KMS-11 (cell line): ENCODE results near the gene AMOTL2.

Source experiments
- H2AFZ ChIP-seq: fragments of 200-600 bp; sonication (generic); 2 replicates; pipeline ENCODE4 v1.6.1; 2016; ENCODE audit warnings: antibody characterized with exemption, mixed run types, low read depth
- H3K27ac ChIP-seq: fragments of 200-600 bp; sonication (generic); 2 replicates; pipeline ENCODE4 v1.6.1; 2016; ENCODE audit warnings: mild to moderate bottlenecking, mixed run types
- H3K27me3 ChIP-seq: fragments of 200-600 bp; sonication (generic); 2 replicates; pipeline ENCODE4 v1.6.1; 2017; ENCODE audit warnings: mild to moderate bottlenecking, low read depth, mixed run types, moderate library complexity; ENCODE audit not compliant: insufficient read depth
- H3K36me3 ChIP-seq: fragments of 200-600 bp; sonication (generic); 2 replicates; pipeline ENCODE4 v1.6.1; 2017; ENCODE audit warnings: mild to moderate bottlenecking, mixed run types; ENCODE audit not compliant: insufficient read depth
- H3K4me1 ChIP-seq: fragments of 200-600 bp; sonication (generic); 2 replicates; pipeline ENCODE4 v1.6.1; 2016; ENCODE audit warnings: mild to moderate bottlenecking, low read depth, mixed run types; ENCODE audit not compliant: poor library complexity, severe bottlenecking
- H3K4me2 ChIP-seq: fragments of 200-600 bp; sonication (generic); 2 replicates; pipeline ENCODE4 v1.7.0; 2016; ENCODE audit warnings: mild to moderate bottlenecking, mixed run types
- H3K4me3 ChIP-seq: fragments of 200-600 bp; sonication (generic); IDR thresholded peaks from 2 replicates; pipeline ENCODE4 v1.6.1; 2017; ENCODE audit warnings: low read depth, low read length, mixed read lengths; ENCODE audit not compliant: insufficient read depth
- H3K79me2 ChIP-seq: fragments of 200-600 bp; sonication (generic); 2 replicates; pipeline ENCODE4 v1.6.1; 2016; ENCODE audit warnings: low read depth, mixed run types; ENCODE audit not compliant: insufficient read depth
- H3K9ac ChIP-seq: fragments of 200-600 bp; sonication (generic); 2 replicates; pipeline ENCODE4 v1.6.1; 2016; ENCODE audit warnings: mild to moderate bottlenecking, mixed run types
- H4K20me1 ChIP-seq: fragments of 200-600 bp; sonication (generic); 2 replicates; pipeline ENCODE4 v1.6.1; 2016; ENCODE audit warnings: mild to moderate bottlenecking, mixed run types; ENCODE audit not compliant: insufficient read depth
- CTCF ChIP-seq: fragments of 200-600 bp; sonication (generic); conservative IDR thresholded peaks from 2 replicates; pipeline ENCODE4 v1.6.1; 2017; ENCODE audit warnings: low read depth, mild to moderate bottlenecking, antibody characterized with exemption, low read length, moderate library complexity, mixed read lengths

The AMOTL2 gene

GRCh38 chr3:134340982-134341365 lies 33.3 kb downstream of the AMOTL2 start:
- Histone ChIP-seq H3K36me3 (no peaks in the 10 kb centered on the region), H2AFZ (no peak overlapping the region)

GRCh38 chr3:134340362-134340981 lies 33.8 kb downstream of the AMOTL2 start:
- Histone ChIP-seq H3K4me3 (no peak overlapping the region), H4K20me1 (no peaks in the 10 kb centered on the region), H3K79me2 (no peaks in the 10 kb centered on the region), H2AFZ (no peak overlapping the region), H3K27ac (no peak overlapping the region), H3K4me1 (no peaks in the 10 kb centered on the region), H3K4me2 (no peak overlapping the region), H3K9ac (no peak overlapping the region), H3K27me3 (no peaks in the 10 kb centered on the region), H3K36me3 (no peaks in the 10 kb centered on the region)
- no peak for TF ChIP-seq CTCF

More at GRCh38 chr3:134340982-134341365, 33.3 kb downstream of the AMOTL2 start:
- Histone ChIP-seq H3K79me2 (no peaks in the 10 kb centered on the region), H3K4me1 (no peaks in the 10 kb centered on the region), H3K27me3 (no peaks in the 10 kb centered on the region), H3K27ac (no peak overlapping the region), H4K20me1 (no peaks in the 10 kb centered on the region), H3K9ac (no peak overlapping the region), H3K4me3 (no peak overlapping the region), H3K4me2 (no peak overlapping the region)
- no peak for TF ChIP-seq CTCF

GRCh38 chr3:134339913-134340312 lies 34.3 kb downstream of the AMOTL2 start:
- H4K20me1 ChIP-seq, result no peaks in the 10 kb centered on the region
- H3K79me2 ChIP-seq, result no peaks in the 10 kb centered on the region
- no peak overlapping the region for H3K9ac ChIP-seq
- H3K4me2 ChIP-seq, result no peak overlapping the region
- no peaks in the 10 kb centered on the region for H3K36me3 ChIP-seq
- H2AFZ ChIP-seq, result no peak overlapping the region
- H3K4me3 ChIP-seq, result no peak overlapping the region
- no peaks in the 10 kb centered on the region for H3K4me1 ChIP-seq
- TF ChIP-seq CTCF, result no peak
- H3K27me3 ChIP-seq, result no peaks in the 10 kb centered on the region
- H3K27ac ChIP-seq, result no peak overlapping the region

GRCh38 chr3:134339331-134339730 lies 34.9 kb downstream of the AMOTL2 start:
- H3K36me3 ChIP-seq, result no peaks in the 10 kb centered on the region
- no peaks in the 10 kb centered on the region for H3K79me2 ChIP-seq
- no peak overlapping the region for H3K9ac ChIP-seq
- H3K27ac ChIP-seq, result no peak overlapping the region
- H2AFZ ChIP-seq, result no peak overlapping the region
- H4K20me1 ChIP-seq, result no peaks in the 10 kb centered on the region
- no peaks in the 10 kb centered on the region for H3K27me3 ChIP-seq
- H3K4me1 ChIP-seq, result no peaks in the 10 kb centered on the region
- no peak overlapping the region for H3K4me2 ChIP-seq
- no peak overlapping the region for H3K4me3 ChIP-seq
- no peak for TF ChIP-seq CTCF
